Retina (tissue), 1 donor: ENCODE results near the gene OLFML1.

Experiments used
- DNase-seq: peaks from one replicate; pipeline ENCODE4 v3.0.0-alpha.2; 2016

Gene OLFML1

GRCh38 chr11:7533199-7534041 lies 48.1 kb downstream of the OLFML1 start:
- DNase-seq, result no peak

- no peak for DNase-seq
Observed at GRCh38 chr11:7534042-7534378, 48.7 kb downstream of the OLFML1 start.

GRCh38 chr11:7536100-7536499 lies 50.8 kb downstream of the OLFML1 start:
- no peak for DNase-seq

GRCh38 chr11:7537265-7537664 lies 52.0 kb downstream of the OLFML1 start:
- no peak for DNase-seq

DNA sequence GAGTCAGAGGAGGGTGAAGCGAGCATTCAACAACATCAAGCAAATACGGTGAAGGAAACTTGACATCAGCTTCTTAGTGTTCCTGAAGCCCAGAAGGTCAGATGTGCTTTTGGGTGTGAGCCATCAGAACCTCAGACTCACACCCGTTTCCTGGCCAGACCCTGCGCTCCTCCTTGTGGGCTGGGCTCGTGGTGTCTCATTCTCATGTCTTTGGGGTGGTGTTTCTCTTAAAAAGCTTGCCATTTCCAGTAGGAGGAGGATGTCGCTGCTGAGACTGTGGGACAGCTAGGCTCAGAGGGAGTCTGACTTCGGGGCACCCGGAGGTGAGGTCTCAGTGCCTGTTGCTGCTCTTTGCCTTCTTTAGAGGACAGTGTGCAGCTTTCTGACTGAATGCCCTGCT lies 52.7 kb downstream of the OLFML1 start:
- no peak for DNase-seq

- DNase-seq, result no peak
Observed at GRCh38 chr11:7538466-7539454, 53.5 kb downstream of the OLFML1 start.

GRCh38 chr11:7540830-7541555 lies 55.7 kb downstream of the OLFML1 start:
- no peak for DNase-seq

DNA sequence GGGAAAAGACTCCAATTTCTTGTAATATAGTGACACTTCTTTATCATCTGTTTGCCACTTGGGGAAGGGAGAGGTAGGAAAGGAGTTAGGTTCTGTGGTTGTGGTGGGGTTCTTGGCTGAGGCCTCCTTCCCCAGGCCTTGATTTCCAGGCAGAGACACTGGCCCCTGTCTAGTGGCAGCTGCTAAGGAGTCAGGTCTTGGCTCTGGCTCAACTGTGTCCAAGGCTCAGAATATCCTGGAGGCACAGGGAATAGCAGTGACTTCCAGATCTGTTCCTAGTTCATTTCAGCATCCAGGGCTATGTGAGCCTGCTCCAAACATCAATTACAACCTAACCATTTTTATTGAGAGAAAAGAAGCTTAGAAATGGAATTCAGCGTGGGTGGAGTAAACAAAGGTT lies 58.0 kb downstream of the OLFML1 start:
- DNase-seq, result no peak

DNA sequence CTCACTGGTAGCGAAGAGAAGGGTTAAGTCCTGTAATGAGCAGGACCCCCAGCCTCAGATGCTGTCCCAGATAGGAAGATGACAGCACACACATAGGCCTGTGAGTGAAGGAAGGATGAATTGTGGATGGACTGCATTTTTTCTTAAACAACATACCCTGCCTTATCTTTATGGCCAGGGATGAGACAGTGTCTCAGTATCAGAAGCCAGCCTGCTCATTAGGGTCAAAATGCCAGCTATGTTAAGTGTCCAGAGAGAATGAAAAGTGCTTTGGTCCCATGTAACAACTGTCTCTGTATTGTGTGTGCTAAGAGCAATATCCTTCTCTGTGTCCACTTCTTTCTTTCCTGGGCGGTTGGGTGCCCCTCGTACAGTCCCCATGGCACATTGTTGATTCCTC lies 58.7 kb downstream of the OLFML1 start:
- DNase-seq, result no peak

- no peak for DNase-seq
Observed at GRCh38 chr11:7545611-7546010, 60.3 kb downstream of the OLFML1 start.

GRCh38 chr11:7546324-7546791 lies 61.1 kb downstream of the OLFML1 start:
- no peak for DNase-seq

DNA sequence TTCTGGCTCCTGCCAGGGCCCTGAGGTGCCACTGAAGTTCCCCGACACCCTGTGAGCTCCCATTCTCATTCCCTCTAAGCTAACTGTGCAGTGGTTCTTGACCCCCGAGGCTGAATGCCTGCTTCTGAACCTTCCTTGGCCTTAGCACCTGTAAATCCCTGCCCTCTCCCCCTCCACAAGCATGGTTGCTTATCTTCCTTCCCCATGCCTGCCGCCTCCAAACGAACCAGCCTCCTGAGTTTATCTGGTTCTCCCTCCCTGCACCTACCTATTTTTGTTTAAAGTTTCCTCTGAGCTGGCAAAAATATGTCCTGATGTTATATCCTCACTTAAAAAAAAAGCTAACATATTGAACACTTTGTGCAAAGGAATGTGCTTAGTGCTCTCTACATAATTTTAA lies 62.4 kb downstream of the OLFML1 start:
- no peak for DNase-seq

GRCh38 chr11:7548659-7549274 lies 63.5 kb downstream of the OLFML1 start:
- DNase-seq, result no peak

DNA sequence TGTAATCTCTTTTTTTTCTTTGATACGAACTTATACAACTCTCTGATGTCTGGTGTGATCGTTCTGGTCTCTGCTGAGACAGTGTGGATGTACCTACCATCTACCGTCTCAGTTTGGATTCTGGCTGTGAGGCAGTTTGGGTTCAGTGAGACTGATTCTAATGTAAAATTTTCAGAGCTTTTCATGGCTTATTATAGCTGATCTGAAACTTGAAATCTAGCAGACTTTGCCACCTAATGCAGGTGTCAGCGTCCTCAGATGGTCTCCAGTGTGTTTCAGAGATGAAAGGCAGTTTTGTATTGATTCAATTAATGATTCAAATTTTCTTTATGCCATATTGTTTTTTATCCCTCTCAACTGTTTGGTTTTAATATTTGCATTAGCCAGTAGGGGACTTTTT lies 64.4 kb downstream of the OLFML1 start:
- DNase-seq, result no peak

DNA sequence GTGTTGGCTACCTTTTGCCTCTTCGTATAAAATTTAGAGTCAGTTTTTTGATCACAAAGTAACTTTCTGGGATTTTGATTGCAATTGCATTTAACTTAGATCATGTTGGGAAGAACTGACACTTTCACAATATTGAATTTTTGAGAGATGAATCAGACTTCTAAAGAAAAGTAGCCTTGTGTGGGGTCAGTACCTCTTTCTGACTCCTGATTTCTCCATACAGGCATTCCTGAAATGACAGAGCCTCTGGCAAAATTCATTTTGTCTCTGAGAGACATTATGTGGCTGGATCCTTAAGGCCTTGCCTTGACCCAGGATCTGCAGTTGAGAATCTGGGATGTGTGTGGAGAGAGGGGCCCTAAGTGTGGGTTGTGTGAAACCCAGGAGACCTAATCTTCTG lies 66.3 kb downstream of the OLFML1 start:
- DNase-seq, result no peak

- DNase-seq, result no peak
Observed at GRCh38 chr11:7552666-7553065, 67.4 kb downstream of the OLFML1 start.

DNA sequence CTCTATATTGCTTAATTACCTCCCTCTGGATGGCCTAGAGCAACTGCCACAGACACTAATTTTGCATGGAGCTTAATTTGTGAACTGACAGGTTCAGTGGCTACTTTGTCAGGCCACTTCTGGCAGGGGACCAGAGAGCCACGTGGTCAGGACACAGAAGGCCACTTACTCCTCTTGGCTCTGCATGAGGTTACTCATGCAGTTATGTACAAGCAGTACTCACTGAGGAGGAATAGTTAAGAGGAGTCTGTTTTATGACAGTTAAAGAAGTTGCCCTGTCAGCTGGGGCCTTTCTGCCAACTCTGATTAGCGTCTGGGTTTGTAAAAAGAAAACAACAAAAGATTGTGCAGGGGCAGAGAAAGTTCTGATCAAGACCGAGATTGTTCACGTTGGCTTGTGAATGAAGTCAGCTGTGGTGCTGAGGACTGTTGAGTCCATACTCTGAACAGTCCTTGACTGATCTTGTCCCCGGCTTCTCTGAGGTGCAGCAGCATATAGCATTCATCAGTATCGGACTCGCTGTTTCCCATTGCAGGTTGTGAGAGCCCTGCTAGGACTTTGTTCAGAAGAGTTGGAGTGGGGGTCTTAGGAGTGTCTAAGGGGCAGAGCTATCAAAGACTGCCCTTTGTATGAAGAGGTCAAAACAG lies 69.9 kb downstream of the OLFML1 start:
- peak; percentile 79 for DNase-seq

DNA sequence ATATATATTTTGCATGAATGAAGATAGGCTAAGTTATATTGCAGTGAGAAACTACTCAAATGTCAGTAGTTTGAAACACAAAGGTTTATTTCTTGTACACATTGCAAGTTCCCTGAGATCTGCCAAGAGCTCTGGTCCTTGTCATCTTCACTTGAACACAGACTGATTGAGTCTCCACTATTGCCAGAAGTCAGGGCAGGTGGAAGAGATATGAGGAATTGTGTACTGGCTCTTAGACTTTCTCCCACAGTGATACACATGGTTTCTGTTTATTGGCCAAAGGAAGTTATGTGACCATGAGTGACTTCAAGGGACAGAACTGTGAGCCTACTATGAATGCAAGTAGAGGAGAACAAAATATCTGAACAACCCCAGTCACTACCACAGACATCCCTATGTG lies 72.7 kb downstream of the OLFML1 start:
- DNase-seq, result no peak

GRCh38 chr11:7559398-7560283 lies 74.3 kb downstream of the OLFML1 start:
- DNase-seq, result no peak
